ENCODE measurements around the gene MOGAT3. TPM values are rescaled to one million over a fixed set of nuclear protein-coding genes. Genes with fewer than 3 reads are reported as not detected.
"Not testable (repeated sequence)": the region's sequence is repeated elsewhere in the genome, so short reads cannot be mapped to it uniquely, and the experiment has no call there.

Gene MOGAT3
- polyA plus RNA-seq, 5 donors, result 0.07 to 0.15 (median 0.09) TPM; not detected in 2

GRCh38 chr7:101203740-101204738 lies 3.2 kb upstream of the MOGAT3 start:
- not testable (repeated sequence) for DNase-seq

GRCh38 chr7:101202603-101202918 lies 1.7 kb upstream of the MOGAT3 start:
- DNase-seq, result no peak

GRCh38 chr7:101201695-101202602 lies 1.1 kb upstream of the MOGAT3 start:
- DNase-seq, result no peak

GRCh38 chr7:101200504-101200861 lies 353 bp downstream of the MOGAT3 start:
- DNase-seq, result no peak

- not testable (repeated sequence) for DNase-seq
Observed at GRCh38 chr7:101199522-101199921, 1.3 kb downstream of the MOGAT3 start.

GRCh38 chr7:101198476-101198875 lies 2.4 kb downstream of the MOGAT3 start:
- no peak for DNase-seq

GRCh38 chr7:101197991-101198390 lies 2.8 kb downstream of the MOGAT3 start:
- DNase-seq, result no peak

- no peak for DNase-seq
Observed at GRCh38 chr7:101195884-101196283, 5.0 kb downstream of the MOGAT3 start.

GRCh38 chr7:101189109-101189508 lies 11.7 kb downstream of the MOGAT3 start:
- no peak for DNase-seq

- no peak for DNase-seq
Observed at GRCh38 chr7:101186844-101187428, 13.9 kb downstream of the MOGAT3 start.

GRCh38 chr7:101186194-101186593 lies 14.6 kb downstream of the MOGAT3 start:
- no peak for DNase-seq

- no peak for DNase-seq
Observed at GRCh38 chr7:101185258-101185839, 15.5 kb downstream of the MOGAT3 start.

GRCh38 chr7:101180130-101180755 lies 20.6 kb downstream of the MOGAT3 start, which contains the start of gene NAT16:
NAT16 (minus strand) TSS chr7:101180293; CDS start chr7:101174807, 5,486 bp downstream.
- no peak for DNase-seq

- no peak for DNase-seq
Observed at GRCh38 chr7:101179713-101180112, 21.1 kb downstream of the MOGAT3 start.

GRCh38 chr7:101179117-101179516 lies 21.7 kb downstream of the MOGAT3 start:
- no peak for DNase-seq

GRCh38 chr7:101177644-101178043 lies 23.2 kb downstream of the MOGAT3 start:
- no peak for DNase-seq

- DNase-seq, result no peak
Observed at GRCh38 chr7:101175664-101176063, 25.2 kb downstream of the MOGAT3 start.

- DNase-seq, result no peak
Observed at GRCh38 chr7:101174322-101174854, 26.4 kb downstream of the MOGAT3 start.

GRCh38 chr7:101173752-101174244 lies 27.0 kb downstream of the MOGAT3 start:
- no peak for DNase-seq

GRCh38 chr7:101172854-101173751 lies 27.7 kb downstream of the MOGAT3 start:
- peak in 1 of 2 donors; percentile 73 for DNase-seq
